H1 (cell line): ENCODE data around the gene MAGED4B. TPM values are rescaled to one million over a fixed set of nuclear protein-coding genes. Genes with fewer than 3 reads are reported as not detected.

ENCODE experiments used
- CTCF ChIA-PET: fragments of 300-600 bp; sonication (Branson Sonifier 250); formaldehyde crosslinking; loops from one replicate; lab custom pipeline; 2021; ENCODE audit not compliant: partially characterized antibody; lab: Charles Lee
- POLR2A ChIA-PET: fragments of 300-600 bp; sonication (Branson Sonifier 250); formaldehyde crosslinking; loops from one replicate; lab custom pipeline; 2021; ENCODE audit warnings: inconsistent platforms; ENCODE audit not compliant: partially characterized antibody; lab: Charles Lee
- DNase-seq, 2 experiments: peaks; one replicate each; pipeline versions ENCODE4 v3.0.0 to v3.0.0-alpha.2; 2010 to 2022; ENCODE audit warnings: low spot score in 2 of 2, low read depth in 1 of 2, mixed read lengths in 1 of 2
- FAIRE-seq: peaks from 2 replicates; lab custom pipeline; 2011; peaks lifted over from hg19 to GRCh38; lab: Jason Lieb, UNC
- H2AFZ ChIP-seq: 2 replicates; pipeline ENCODE4 v1.8.1; 2012; ENCODE audit warnings: low read length, inconsistent platforms
- H2AK5ac ChIP-seq: 2 replicates; pipeline ENCODE4 v1.6.1; 2013; ENCODE audit warnings: low read depth, low read length
- H2BK120ac ChIP-seq: replicated peaks from 2 replicates; pipeline ENCODE3; 2013; ENCODE audit warnings: low read depth, low read length, inconsistent platforms
- H2BK12ac ChIP-seq: 2 replicates; pipeline ENCODE4 v1.6.1; 2013; ENCODE audit warnings: low read depth, low read length
- H2BK15ac ChIP-seq: 2 replicates; pipeline ENCODE4 v1.6.1; 2013; ENCODE audit warnings: low read length
- H2BK20ac ChIP-seq: 2 replicates; pipeline ENCODE4 v1.6.1; 2013; ENCODE audit warnings: low read length
- H2BK5ac ChIP-seq: 2 replicates; pipeline ENCODE4 v1.6.1; 2013; ENCODE audit warnings: low read depth, low read length
- H3K14ac ChIP-seq: 2 replicates; pipeline ENCODE4 v1.6.1; 2013; ENCODE audit warnings: inconsistent platforms; ENCODE audit not compliant: insufficient read length
- H3K18ac ChIP-seq: 2 replicates; pipeline ENCODE4 v1.6.1; 2013; ENCODE audit warnings: low read length; ENCODE audit errors: extremely low read depth
- H3K23ac ChIP-seq: 2 replicates; pipeline ENCODE4 v1.6.1; 2013; ENCODE audit warnings: inconsistent platforms; ENCODE audit not compliant: insufficient read length
- H3K23me2 ChIP-seq: 2 replicates; pipeline ENCODE4 v1.6.1; 2013; ENCODE audit warnings: low read depth, low read length
- H3K27ac ChIP-seq: 2 replicates; pipeline ENCODE4 v1.6.1; 2011; ENCODE audit warnings: low read depth, low read length, inconsistent platforms
- H3K27me3 ChIP-seq, 4 experiments: replicated peaks in 1 of 4; 1 replicate in 1 of 4; 2 replicates in 3 of 4; pipeline versions ENCODE4 v1.6.1 to v1.8.1; 2011 to 2013; ENCODE audit warnings: low read length in 3 of 4, mild to moderate bottlenecking in 3 of 4, inconsistent platforms in 2 of 4, mixed read lengths in 2 of 4, moderate library complexity in 1 of 4; ENCODE audit not compliant: control insufficient read depth in 3 of 4, insufficient read depth in 3 of 4; ENCODE audit errors: extremely low read depth in 1 of 4
- H3K36me3 ChIP-seq, 4 experiments: 2 replicates each; pipeline versions ENCODE4 v1.6.1 to v1.8.1; 2011 to 2013; ENCODE audit warnings: mild to moderate bottlenecking in 4 of 4, low read length in 3 of 4, moderate library complexity in 2 of 4, control low read depth in 1 of 4, inconsistent platforms in 1 of 4; ENCODE audit not compliant: insufficient read depth in 4 of 4, control insufficient read depth in 2 of 4
- H3K4ac ChIP-seq: replicated peaks from 2 replicates; pipeline ENCODE3; 2013; ENCODE audit warnings: low read length, low read depth, mixed read lengths, inconsistent platforms; ENCODE audit not compliant: insufficient read length
- H3K4me1 ChIP-seq, 4 experiments: replicated peaks in 1 of 4; 1 replicate in 1 of 4; 2 replicates in 3 of 4; pipeline versions ENCODE4 v1.6.1 to v1.8.1; 2011 to 2013; ENCODE audit warnings: low read length in 3 of 4, inconsistent platforms in 2 of 4, mixed read lengths in 1 of 4; ENCODE audit not compliant: insufficient read depth in 4 of 4, control insufficient read depth in 3 of 4
- H3K4me2 ChIP-seq, 2 experiments: 2 replicates each; pipeline versions ENCODE4 v1.6.1 to v1.8.1; 2011 to 2013; ENCODE audit warnings: low read depth in 2 of 2, low read length in 2 of 2, control low read depth in 1 of 2, inconsistent platforms in 1 of 2, mild to moderate bottlenecking in 1 of 2; ENCODE audit not compliant: insufficient read depth in 1 of 2
- H3K4me3 ChIP-seq, 4 experiments: fragments of 200-600, 300-600 bp in 1 of 4; sonication (generic), shearing (Covaris generic), sonication (Bioruptor Twin) in 1 of 4; 2 replicates each; pipeline versions ENCODE4 v1.5.1 to v1.8.1; 2011 to 2016; ENCODE audit warnings: low read length in 4 of 4, low read depth in 3 of 4, control low read depth in 2 of 4, inconsistent platforms in 2 of 4, mild to moderate bottlenecking in 2 of 4, mixed read lengths in 1 of 4, moderate library complexity in 1 of 4; ENCODE audit not compliant: insufficient read depth in 2 of 4; ENCODE audit errors: extremely low read depth in 1 of 4
- H3K56ac ChIP-seq: replicated peaks from 2 replicates; pipeline ENCODE3; 2013; ENCODE audit warnings: low read depth, mild to moderate bottlenecking, mixed read lengths, low read length, inconsistent platforms; ENCODE audit not compliant: insufficient read length
- H3K79me1 ChIP-seq: 2 replicates; pipeline ENCODE4 v1.6.1; 2013; ENCODE audit warnings: low read depth, low read length, control low read depth
- H3K79me2 ChIP-seq, 2 experiments: 2 replicates each; pipeline versions ENCODE4 v1.6.1 to v1.8.1; 2012 to 2013; ENCODE audit warnings: low read length in 2 of 2, mild to moderate bottlenecking in 2 of 2, inconsistent platforms in 1 of 2; ENCODE audit not compliant: insufficient read depth in 2 of 2, control insufficient read depth in 1 of 2
- H3K9ac ChIP-seq, 4 experiments: replicated peaks in 1 of 4; 1 replicate in 1 of 4; 2 replicates in 3 of 4; pipeline versions ENCODE4 v1.6.1 to v1.8.1; 2011 to 2013; ENCODE audit warnings: low read depth in 3 of 4, low read length in 3 of 4, control low read depth in 2 of 4, mild to moderate bottlenecking in 2 of 4, moderate library complexity in 2 of 4, inconsistent platforms in 1 of 4; ENCODE audit errors: extremely low read depth in 1 of 4
- H3K9me3 ChIP-seq, 2 experiments: 2 replicates each; pipeline versions ENCODE4 v1.6.1 to v1.8.1; 2012 to 2013; ENCODE audit warnings: mild to moderate bottlenecking in 2 of 2, moderate library complexity in 2 of 2, control low read depth in 1 of 2, inconsistent platforms in 1 of 2, low read depth in 1 of 2, low read length in 1 of 2, mixed read lengths in 1 of 2; ENCODE audit not compliant: insufficient read depth in 2 of 2
- H4K20me1 ChIP-seq, 2 experiments: replicated peaks in 1 of 2; 2 replicates each; pipeline versions ENCODE3 to v1.8.1; 2011 to 2013; ENCODE audit warnings: inconsistent platforms in 2 of 2, low read length in 2 of 2, mild to moderate bottlenecking in 1 of 2; ENCODE audit not compliant: insufficient read depth in 2 of 2, control insufficient read depth in 1 of 2
- H4K5ac ChIP-seq: 2 replicates; pipeline ENCODE4 v1.6.1; 2013; ENCODE audit warnings: low read length, low read depth, mixed read lengths, inconsistent platforms; ENCODE audit not compliant: insufficient read length
- H4K8ac ChIP-seq: 2 replicates; pipeline ENCODE4 v1.8.0; 2013; ENCODE audit warnings: mild to moderate bottlenecking, moderate library complexity, low read length, inconsistent platforms; ENCODE audit not compliant: insufficient read depth; ENCODE audit errors: extremely low read depth
- H4K91ac ChIP-seq: replicated peaks from 2 replicates; pipeline ENCODE3; 2013; ENCODE audit warnings: low read length, mixed read lengths, inconsistent platforms; ENCODE audit not compliant: insufficient read length
- ASH2L ChIP-seq: fragments of 200-600, 300-600 bp; sonication (generic); IDR thresholded peaks from one replicate; pipeline ENCODE4 v1.7.1; 2017; ENCODE audit warnings: low read length
- CEBPB ChIP-seq: IDR thresholded peaks from 2 replicates; pipeline ENCODE4 v1.6.1; 2012; ENCODE audit warnings: low read depth, low read length
- CHD2 ChIP-seq: IDR thresholded peaks from 2 replicates; pipeline ENCODE4 v1.6.1; 2012; ENCODE audit warnings: low read length, improper control_type of control experiment
- CTBP2 ChIP-seq: IDR thresholded peaks from 2 replicates; pipeline ENCODE4 v1.7.0; 2011; ENCODE audit warnings: borderline replicate concordance, mild to moderate bottlenecking, moderate library complexity, mixed read lengths, low read length; ENCODE audit not compliant: insufficient read depth, insufficient read length
- EP300 ChIP-seq, 2 experiments: IDR thresholded peaks; 1 replicate in 1 of 2; 2 replicates in 1 of 2; pipeline ENCODE4 v1.6.1; 2011 to 2012; ENCODE audit warnings: low read depth in 2 of 2, low read length in 2 of 2, mild to moderate bottlenecking in 2 of 2, borderline replicate concordance in 1 of 2, inconsistent platforms in 1 of 2, moderate library complexity in 1 of 2
- FOSL1 ChIP-seq: IDR thresholded peaks from 2 replicates; pipeline ENCODE4 v1.6.1; 2011; ENCODE audit warnings: mild to moderate bottlenecking, low read depth, low read length, moderate library complexity; ENCODE audit not compliant: insufficient read depth
- HDAC2 ChIP-seq, 2 experiments: fragments of 300-600 bp in 1 of 2; sonication (generic) in 1 of 2; IDR thresholded peaks; 2 replicates each; pipeline ENCODE4 v1.6.1; 2011 to 2012; ENCODE audit warnings: low read depth in 2 of 2, low read length in 2 of 2, mild to moderate bottlenecking in 2 of 2, moderate library complexity in 2 of 2, borderline replicate concordance in 1 of 2, inconsistent platforms in 1 of 2
- RXRA ChIP-seq: IDR thresholded peaks from 2 replicates; pipeline ENCODE4 v1.6.1; 2011; ENCODE audit warnings: low read depth, mild to moderate bottlenecking, low read length, moderate library complexity; ENCODE audit not compliant: insufficient read depth
- SAP30 ChIP-seq: fragments of 300-600 bp; sonication (generic); IDR thresholded peaks from 2 replicates; pipeline ENCODE4 v1.7.1; 2012; ENCODE audit warnings: low read length, moderate library complexity, mild to moderate bottlenecking, inconsistent platforms; ENCODE audit not compliant: insufficient read depth, insufficient replicate concordance
- WGBS, 2 experiments: shearing (Covaris generic) in 1 of 2; methylation state at CpG; one replicate each; pipeline versions ENCODE4 v1.1.6 to v1.1.7; 2013 to 2015; ENCODE audit warnings: low lambda C conversion rate in 2 of 2, mixed read lengths in 2 of 2, inconsistent platforms in 1 of 2, low coverage in 1 of 2, missing lambda C conversion rate in 1 of 2; ENCODE audit not compliant: insufficient replicate concordance in 2 of 2, insufficient coverage in 1 of 2, insufficient read length in 1 of 2; ENCODE audit errors: extremely low coverage in 1 of 2, missing lambda C conversion rate in 1 of 2; 5-methylcytosine and 5-hydroxymethylcytosine counted together
- polyA plus RNA-seq, 7 experiments: library from polyadenylated mRNA; depleted of rRNA in 3 of 7; stranded (reverse) in 5 of 7; unstranded in 2 of 7; fragments of >200 nt in 5 of 7; fragments of 200-250 nt in 2 of 7; gene quantifications; 1 replicate in 5 of 7; 2 replicates in 1 of 7; 4 replicates in 1 of 7; pipeline versions ENCODE4 v1.2.1 to v1.2.3, GENCODE V29; 2011 to 2013; ENCODE audit warnings: missing spikeins in 2 of 7, mixed read lengths in 2 of 7
- total RNA-seq: library from RNA; stranded (reverse); fragmentation: NEBNext Ultra II Directional; extraction: Animal tissue kit (Norgen Biotek cat#: 25700); gene quantifications from 2 replicates; pipeline ENCODE4 v1.2.1, GENCODE V29; 2021
- TF ChIP-seq, protein P1 (sequence below): IDR thresholded peaks from 2 replicates; pipeline ENCODE4 v1.6.1; 2011; ENCODE audit warnings: low read length, improper control_type of control experiment
- TF ChIP-seq, protein P2 (sequence below): IDR thresholded peaks from 2 replicates; pipeline ENCODE4 v1.6.1; 2012; ENCODE audit warnings: low read length, inconsistent platforms

MAGED4B gene
- total and polyA plus RNA-seq, 2 of the 8 experiments (the other 6 are each of a cell fraction or from before 2014, with no cell fraction given): 78.3 to 114 TPM

DNA sequence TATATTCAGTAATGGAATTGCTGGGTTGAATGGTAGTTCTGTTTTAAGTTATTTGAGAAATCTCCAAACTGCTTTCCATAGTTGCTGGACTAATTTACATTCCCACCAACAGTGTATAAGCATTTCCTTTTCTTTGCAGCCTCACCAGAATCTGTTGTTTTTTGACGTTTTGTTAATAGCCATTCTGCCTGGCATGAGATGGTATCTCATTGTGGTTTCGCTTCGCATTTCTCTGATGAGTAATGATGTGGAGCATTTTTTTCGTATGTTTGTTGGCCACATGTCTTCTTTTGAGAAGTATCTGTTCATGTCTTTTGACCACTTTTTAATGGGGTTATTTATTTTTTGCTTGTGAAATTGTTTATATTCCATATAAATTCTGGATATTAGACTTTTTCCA lies 13.6 kb upstream of the MAGED4B start:
- H4K8ac ChIP-seq: no peak overlapping the region
- WGBS, 2 experiments: 88% methylated on average over 4 of the region's 4 CpGs; no CpG with 5 or more reads in 1 of the 2 experiments
- POLR2A ChIA-PET: no interaction called here
- TF ChIP-seq, protein P1, sequence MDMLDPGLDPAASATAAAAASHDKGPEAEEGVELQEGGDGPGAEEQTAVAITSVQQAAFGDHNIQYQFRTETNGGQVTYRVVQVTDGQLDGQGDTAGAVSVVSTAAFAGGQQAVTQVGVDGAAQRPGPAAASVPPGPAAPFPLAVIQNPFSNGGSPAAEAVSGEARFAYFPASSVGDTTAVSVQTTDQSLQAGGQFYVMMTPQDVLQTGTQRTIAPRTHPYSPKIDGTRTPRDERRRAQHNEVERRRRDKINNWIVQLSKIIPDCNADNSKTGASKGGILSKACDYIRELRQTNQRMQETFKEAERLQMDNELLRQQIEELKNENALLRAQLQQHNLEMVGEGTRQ: no peak
- TF ChIP-seq ASH2L (no peak), EP300 (IDR thresholded peaks at IDR 0.05; ENCODE audit: borderline replicate concordance in 1 of 2, low read depth in 2 of 2, low read length in 2 of 2) (no peak), SAP30 (no peak), CTBP2 (no peak), RXRA (no peak), CHD2 (no peak), CEBPB (no peak), HDAC2 (IDR thresholded peaks at IDR 0.05; ENCODE audit: borderline replicate concordance in 1 of 2, low read depth in 2 of 2, low read length in 2 of 2) (no peak), FOSL1 (no peak)
- TF ChIP-seq, protein P2, sequence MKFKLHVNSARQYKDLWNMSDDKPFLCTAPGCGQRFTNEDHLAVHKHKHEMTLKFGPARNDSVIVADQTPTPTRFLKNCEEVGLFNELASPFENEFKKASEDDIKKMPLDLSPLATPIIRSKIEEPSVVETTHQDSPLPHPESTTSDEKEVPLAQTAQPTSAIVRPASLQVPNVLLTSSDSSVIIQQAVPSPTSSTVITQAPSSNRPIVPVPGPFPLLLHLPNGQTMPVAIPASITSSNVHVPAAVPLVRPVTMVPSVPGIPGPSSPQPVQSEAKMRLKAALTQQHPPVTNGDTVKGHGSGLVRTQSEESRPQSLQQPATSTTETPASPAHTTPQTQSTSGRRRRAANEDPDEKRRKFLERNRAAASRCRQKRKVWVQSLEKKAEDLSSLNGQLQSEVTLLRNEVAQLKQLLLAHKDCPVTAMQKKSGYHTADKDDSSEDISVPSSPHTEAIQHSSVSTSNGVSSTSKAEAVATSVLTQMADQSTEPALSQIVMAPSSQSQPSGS: no peak

More for the DNA sequence above, 13.6 kb upstream of the MAGED4B start:
- FAIRE-seq (no peak), DNase-seq (no peak)
- Histone ChIP-seq H4K91ac (no peak overlapping the region), H3K79me2 (no peaks in the 10 kb centered on the region), H3K4me2 (no peak overlapping the region), H3K9ac (no peak overlapping the region), H3K9me3 (no peaks in the 10 kb centered on the region), H4K5ac (no peak overlapping the region), H4K20me1 (no peaks in the 10 kb centered on the region), H3K27me3 (no peaks in the 10 kb centered on the region), H3K18ac (no peak overlapping the region), H3K27ac (no peak overlapping the region), H3K56ac (no peak overlapping the region), H2BK12ac (no peak overlapping the region), H3K36me3 (no peaks in the 10 kb centered on the region), H3K23ac (no peak overlapping the region), H3K14ac (no peak overlapping the region), H3K79me1 (no peaks in the 10 kb centered on the region), H2BK120ac (no peak overlapping the region), H3K23me2 (no peaks in the 10 kb centered on the region), H3K4me1 (no peaks in the 10 kb centered on the region), H2AFZ (no peak overlapping the region), H2BK20ac (no peak overlapping the region), H2AK5ac (no peak overlapping the region), H3K4ac (no peak overlapping the region), H2BK15ac (no peak overlapping the region), H3K4me3 (no peak overlapping the region), H2BK5ac (no peak overlapping the region)
- CTCF ChIA-PET: no interaction called here
